ENCODE measurements around the gene FBXO9.
A peak's percentile ranks its signal among the peaks of the same experiment; 100 is the strongest.
"Not testable (repeated sequence)": the region's sequence is repeated elsewhere in the genome, so short reads cannot be mapped to it uniquely, and the experiment has no call there.

The FBXO9 gene

GRCh38 chr6:53043581-53043980 lies 21.6 kb upstream of the FBXO9 start:
- TF ChIP-seq, protein P1, sequence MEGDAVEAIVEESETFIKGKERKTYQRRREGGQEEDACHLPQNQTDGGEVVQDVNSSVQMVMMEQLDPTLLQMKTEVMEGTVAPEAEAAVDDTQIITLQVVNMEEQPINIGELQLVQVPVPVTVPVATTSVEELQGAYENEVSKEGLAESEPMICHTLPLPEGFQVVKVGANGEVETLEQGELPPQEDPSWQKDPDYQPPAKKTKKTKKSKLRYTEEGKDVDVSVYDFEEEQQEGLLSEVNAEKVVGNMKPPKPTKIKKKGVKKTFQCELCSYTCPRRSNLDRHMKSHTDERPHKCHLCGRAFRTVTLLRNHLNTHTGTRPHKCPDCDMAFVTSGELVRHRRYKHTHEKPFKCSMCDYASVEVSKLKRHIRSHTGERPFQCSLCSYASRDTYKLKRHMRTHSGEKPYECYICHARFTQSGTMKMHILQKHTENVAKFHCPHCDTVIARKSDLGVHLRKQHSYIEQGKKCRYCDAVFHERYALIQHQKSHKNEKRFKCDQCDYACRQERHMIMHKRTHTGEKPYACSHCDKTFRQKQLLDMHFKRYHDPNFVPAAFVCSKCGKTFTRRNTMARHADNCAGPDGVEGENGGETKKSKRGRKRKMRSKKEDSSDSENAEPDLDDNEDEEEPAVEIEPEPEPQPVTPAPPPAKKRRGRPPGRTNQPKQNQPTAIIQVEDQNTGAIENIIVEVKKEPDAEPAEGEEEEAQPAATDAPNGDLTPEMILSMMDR (IDR thresholded peaks at IDR 0.05; ENCODE audit: low read depth, low read length): no peak
- in situ Hi-C loops (cut with HindIII; ENCODE audit: low sequenced_read_pairs): no loop called here
- H3K4me3 ChIP-seq (ENCODE audit: low read depth, low read length): no peak overlapping the region
- DNase-seq (ENCODE audit: low read depth, low spot score): peak; percentile 68

DNA sequence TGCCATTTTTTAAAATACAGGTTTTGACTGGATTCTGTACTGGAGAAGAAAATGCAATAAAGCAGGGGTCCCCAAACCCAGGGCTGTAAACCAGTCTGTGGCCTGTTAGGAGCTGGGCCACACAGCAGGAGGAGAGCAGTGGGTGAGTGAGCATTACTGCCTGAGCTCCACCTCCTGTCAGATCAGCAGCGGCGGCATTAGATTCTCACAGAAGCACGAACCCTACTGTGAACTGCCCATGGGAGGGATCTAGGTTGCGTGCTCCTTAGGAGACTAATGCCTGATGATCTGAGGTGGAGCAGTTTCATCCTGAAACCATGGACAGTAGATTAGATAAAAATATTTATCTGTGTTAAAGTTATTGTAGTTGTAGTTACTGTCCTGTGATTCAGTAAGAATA lies 21.1 kb upstream of the FBXO9 start:
- peak; percentile 66 for DNase-seq (ENCODE audit: low read depth, low spot score)
- TF ChIP-seq, protein P1 (IDR thresholded peaks at IDR 0.05; ENCODE audit: low read depth, low read length): no peak
- H3K4me3 ChIP-seq (ENCODE audit: low read depth, low read length): no peak overlapping the region
- in situ Hi-C loops (cut with HindIII; ENCODE audit: low sequenced_read_pairs): no loop called here

- no peak for DNase-seq (ENCODE audit: low read depth, low spot score)
- TF ChIP-seq, protein P1 (IDR thresholded peaks at IDR 0.05; ENCODE audit: low read depth, low read length): no peak
- H3K4me3 ChIP-seq (ENCODE audit: low read depth, low read length): no peak overlapping the region
- in situ Hi-C loops (cut with HindIII; ENCODE audit: low sequenced_read_pairs): no loop called here
These were observed 20.6 kb upstream of the FBXO9 start for GRCh38 chr6:53044572-53044971.

- TF ChIP-seq, protein P1 (IDR thresholded peaks at IDR 0.05; ENCODE audit: low read depth, low read length): no peak
- DNase-seq (ENCODE audit: low read depth, low spot score): no peak
- no peak overlapping the region for H3K4me3 ChIP-seq (ENCODE audit: low read depth, low read length)
- in situ Hi-C loops (cut with HindIII; ENCODE audit: low sequenced_read_pairs): no loop called here
These were observed 19.1 kb upstream of the FBXO9 start for GRCh38 chr6:53045891-53046673.

- TF ChIP-seq, protein P1 (IDR thresholded peaks at IDR 0.05; ENCODE audit: low read depth, low read length): no peak
- no peak overlapping the region for H3K4me3 ChIP-seq (ENCODE audit: low read depth, low read length)
- in situ Hi-C loops (cut with HindIII; ENCODE audit: low sequenced_read_pairs): no loop called here
- DNase-seq (ENCODE audit: low read depth, low spot score): peak; percentile 91
These were observed 16.6 kb upstream of the FBXO9 start for GRCh38 chr6:53048431-53049195.

DNA sequence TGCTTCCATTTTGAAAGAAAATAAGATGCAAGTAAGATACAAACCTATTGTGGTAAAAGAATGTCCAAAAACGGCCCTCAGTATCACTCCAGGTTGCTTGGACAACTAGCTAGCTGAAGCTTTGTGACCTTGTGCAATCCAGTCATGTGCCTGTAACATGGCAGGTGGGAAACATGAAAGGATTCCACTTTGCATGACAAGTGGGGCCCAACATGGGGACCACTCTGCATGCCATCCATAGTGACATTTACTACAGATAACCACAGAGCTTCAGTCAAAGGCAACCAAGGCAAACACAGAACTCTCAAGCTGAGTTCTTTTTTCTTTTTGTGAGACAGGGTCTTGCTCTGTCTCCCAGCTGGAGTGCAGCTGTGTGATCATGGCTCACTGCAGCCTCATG lies 15.8 kb upstream of the FBXO9 start:
- in situ Hi-C loops (cut with HindIII; ENCODE audit: low sequenced_read_pairs): no loop called here

DNA sequence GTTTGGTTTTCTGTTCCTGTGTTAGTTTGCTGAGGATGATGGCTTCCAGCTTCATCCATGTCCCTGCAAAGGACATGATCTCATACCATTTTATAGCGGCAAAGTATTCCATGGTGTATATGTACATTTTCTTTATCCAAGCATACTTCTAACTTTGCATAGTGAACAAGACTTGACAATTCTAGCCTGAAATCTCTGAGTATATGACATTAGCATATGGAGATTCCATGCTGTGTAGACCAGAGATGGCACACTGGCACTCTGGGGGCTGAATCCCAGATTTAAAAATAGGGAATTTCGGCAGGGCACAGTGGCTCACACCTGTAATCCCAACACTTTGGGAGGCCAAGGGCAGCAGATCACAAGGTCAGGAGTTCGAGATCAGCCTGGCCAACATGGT lies 13.1 kb upstream of the FBXO9 start:
- in situ Hi-C loops (cut with HindIII; ENCODE audit: low sequenced_read_pairs); DNase-seq (ENCODE audit: low read depth, low spot score); H3K4me3 ChIP-seq (ENCODE audit: low read depth, low read length): not testable (repeated sequence)

More for the DNA sequence above, 15.8 kb upstream of the FBXO9 start:
- no peak overlapping the region for H3K4me3 ChIP-seq (ENCODE audit: low read depth, low read length)
- TF ChIP-seq, protein P1 (IDR thresholded peaks at IDR 0.05; ENCODE audit: low read depth, low read length): no peak
- DNase-seq (ENCODE audit: low read depth, low spot score): no peak

Data from astrocyte of the spinal cord (primary cell).